HG03520 (cell line): ENCODE results near the gene HIC2.
"Not testable (repeated sequence)": the region's sequence is repeated elsewhere in the genome, so short reads cannot be mapped to it uniquely, and the experiment has no call there.

ENCODE experiments used
- ATAC-seq: cut with Tn5 transposase; IDR thresholded peaks from one replicate; pipeline ENCODE4 v1.9.1; 2021; ENCODE audit warnings: mild to moderate bottlenecking, moderate library complexity; ENCODE audit not compliant: unreplicated experiment

Gene HIC2

DNA sequence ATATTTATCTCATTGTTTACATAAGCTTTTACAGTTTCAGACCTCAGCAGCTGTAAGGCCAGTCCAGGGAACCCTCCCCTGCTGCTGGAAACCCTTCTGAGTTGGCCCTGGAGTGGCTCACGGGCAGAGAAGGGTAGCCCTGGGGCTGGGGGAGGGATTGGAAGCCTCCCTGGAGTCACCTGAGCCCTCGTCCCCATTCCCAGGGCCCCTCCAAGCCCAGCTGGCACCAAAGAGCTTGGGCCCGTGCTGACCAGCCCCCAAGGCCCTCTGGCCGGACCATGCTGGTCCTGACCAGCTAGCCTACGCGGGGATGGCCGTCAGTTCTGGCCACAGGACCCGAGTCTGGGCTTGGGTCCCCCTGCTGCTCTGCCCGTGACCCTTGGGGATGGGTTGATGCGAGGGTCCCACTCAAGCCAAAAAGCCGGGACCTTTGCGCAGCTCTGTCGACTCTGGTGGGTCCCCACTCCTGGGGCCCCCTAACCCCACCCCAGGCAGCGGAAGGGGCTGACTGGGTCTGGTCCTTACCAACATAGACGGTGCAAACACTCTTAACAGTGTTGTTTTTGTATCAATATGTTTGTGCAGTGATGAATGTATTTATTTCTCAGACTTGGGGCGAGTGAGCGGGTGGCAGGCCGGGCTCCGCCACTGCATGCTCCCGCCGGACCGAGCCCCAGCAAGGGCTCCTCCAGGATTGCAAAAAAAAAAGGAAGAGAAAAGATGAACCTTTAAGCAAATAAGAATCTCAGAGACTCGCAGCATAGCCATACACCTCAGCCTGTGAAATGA lies 32.6 kb downstream of the HIC2 start:
- ATAC-seq, result no peak

DNA sequence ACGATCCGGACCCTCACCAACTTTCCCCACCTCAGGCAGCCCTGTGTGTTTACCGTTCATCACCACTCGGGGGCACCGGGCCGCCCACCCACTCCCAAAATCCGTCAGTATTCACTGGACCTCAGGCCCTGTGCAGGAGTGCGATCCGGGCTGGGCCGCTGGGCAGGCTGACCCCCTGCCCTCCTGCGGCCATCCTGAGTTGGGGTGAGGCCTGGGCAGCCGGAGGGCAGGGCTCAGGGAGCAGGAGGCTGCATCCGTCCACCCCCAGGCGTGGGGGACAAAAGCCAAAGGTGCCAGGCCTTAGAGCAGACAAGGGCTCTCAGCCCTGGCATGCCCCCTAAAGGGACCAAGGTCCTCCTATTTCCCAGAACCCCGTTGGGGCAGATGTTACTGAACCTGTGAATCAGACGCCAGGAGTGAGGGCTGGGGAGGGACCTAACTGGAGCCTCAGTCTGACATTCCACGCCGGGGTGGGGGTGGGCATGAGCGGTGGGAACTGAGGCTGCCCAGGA lies 33.2 kb downstream of the HIC2 start:
- no peak for ATAC-seq

DNA sequence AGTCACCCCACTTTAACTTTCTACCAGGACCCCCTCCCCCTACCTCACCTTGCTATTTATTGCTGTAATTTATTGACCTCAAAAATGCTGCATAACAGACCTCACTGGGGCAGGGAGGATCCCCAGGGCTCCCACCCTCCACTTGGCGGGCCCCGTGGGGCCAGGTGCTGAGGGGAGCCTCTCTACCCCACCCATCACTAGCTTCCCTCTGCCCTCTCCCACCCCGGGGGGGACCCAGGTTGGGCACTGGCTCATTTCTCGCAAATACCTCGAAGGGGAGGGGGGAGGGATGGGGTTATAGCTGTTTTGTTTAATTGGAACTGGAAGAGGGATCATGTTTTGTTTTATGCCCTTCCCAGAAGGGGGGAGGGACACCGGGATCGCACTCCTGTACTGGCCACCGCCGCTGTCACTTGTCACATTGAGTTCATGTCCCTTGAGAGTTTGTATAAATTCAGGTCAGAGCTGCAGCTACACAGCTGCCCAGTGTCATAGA lies 33.7 kb downstream of the HIC2 start:
- ATAC-seq, result no peak

DNA sequence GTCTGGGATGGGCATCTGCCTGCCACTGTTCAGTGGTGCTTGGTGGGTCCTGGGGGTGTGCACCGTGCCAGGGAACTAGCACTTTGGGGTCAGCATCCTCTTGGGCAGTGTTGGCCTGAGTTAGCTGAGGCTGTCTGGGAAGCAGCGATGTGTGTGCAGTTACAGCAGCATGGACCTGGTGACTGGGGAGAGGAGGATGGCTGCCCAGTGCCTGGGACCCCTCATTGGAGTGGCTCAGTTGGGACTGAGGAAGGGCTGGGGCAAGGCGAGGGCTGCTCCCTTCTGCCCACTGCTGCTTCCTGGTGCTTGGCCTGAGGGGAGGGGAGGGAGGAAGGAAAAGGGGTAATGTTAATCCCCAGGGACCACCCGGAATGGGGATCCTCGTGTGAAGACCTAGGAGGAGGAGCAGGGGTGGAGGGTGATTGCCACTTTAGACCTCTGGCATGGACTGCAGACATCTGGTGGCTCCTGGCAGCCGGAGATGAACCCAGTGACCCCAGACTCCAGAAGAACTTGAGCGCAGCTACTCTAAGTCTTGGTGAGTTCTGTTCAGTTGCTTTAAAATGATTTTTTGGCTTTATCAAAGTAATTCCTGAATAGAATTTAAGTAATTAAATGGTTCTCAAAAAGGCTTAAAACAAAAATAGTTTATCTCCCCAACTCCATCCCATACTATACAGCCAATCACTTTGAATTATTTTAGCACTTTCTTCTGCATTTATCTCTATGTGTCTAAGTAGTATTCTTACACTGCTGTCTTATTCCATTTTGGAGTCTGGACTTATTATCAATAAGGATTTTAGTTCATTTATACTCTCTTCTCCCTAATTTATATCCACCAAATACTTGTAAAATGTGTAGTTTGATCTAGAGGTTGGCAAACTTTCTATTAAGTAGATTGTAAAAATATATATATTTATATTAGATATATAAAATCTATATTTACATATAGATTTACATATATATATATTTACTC lies 34.7 kb downstream of the HIC2 start:
- no peak for ATAC-seq

DNA sequence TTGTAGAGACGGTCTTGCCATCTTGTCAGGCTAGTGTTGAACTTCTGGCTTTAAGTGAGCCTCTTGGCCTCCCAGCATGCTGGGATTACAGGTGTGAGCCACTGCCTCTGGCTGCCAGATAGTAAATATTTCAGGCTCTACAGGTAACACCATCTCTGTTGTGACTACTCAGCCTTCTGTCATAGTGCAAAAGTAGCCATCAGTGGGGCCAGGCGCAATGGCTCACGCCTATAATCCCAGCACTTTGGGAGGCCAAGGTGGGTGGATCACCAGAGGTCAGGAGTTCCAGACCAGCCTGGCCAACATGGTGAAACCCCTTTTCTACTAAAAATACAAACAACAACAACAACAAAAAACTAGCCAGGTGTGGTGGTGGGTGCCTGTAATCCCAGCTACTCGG lies 35.5 kb downstream of the HIC2 start:
- not testable (repeated sequence) for ATAC-seq

DNA sequence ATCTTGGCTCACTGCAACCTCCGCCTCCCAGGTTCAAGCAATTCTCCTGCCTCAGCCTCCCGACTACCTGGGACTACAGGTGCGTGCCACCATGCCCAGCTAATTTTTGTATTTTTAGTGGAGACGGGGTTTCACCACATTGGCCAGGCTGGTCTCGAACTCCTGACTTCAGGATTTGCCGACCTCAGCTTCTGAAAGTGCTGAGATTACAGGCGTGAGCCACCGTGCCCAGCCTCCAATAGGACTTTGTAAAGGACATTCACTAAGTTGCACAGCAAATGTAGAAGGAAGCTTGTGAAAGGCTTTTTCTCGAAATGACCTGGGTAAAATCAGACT lies 37.8 kb downstream of the HIC2 start:
- ATAC-seq, result not testable (repeated sequence)

DNA sequence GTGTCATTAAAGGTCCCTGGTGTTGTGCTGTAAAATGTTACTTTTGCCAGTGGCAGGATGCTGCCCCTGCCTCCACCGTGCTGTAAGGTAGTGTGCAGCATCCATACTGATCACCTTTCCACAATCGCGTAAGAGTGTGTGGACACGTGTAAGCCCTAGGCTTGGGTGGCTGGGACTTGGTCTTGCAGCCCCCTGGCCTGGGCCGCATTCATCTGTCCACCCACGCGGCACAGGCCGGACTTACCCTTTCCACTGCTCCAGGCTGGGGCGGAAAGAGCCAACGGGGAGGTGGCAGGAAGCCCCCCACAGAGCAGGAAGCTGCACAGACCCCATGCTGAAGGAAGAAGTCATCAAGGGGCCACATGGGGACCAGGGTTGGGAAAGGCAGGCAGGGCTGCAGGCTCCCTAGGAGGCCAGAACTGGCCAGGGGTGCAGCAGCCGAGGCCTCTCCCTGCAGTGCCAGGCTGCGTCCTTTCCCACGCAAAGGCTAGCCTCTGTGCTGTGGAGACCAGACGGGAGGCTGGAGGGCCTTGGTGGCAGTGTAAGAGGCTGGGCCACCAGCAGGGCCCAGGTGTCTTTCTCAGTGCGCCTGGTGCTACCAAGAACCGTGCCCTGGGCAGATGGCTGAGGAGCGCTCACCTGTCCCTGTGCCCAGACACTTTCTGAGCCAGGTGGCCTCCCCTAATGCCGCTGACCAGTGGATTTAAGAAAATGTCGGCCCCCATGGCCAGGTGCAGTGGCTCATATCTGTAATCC lies 38.3 kb downstream of the HIC2 start:
- ATAC-seq, result no peak

DNA sequence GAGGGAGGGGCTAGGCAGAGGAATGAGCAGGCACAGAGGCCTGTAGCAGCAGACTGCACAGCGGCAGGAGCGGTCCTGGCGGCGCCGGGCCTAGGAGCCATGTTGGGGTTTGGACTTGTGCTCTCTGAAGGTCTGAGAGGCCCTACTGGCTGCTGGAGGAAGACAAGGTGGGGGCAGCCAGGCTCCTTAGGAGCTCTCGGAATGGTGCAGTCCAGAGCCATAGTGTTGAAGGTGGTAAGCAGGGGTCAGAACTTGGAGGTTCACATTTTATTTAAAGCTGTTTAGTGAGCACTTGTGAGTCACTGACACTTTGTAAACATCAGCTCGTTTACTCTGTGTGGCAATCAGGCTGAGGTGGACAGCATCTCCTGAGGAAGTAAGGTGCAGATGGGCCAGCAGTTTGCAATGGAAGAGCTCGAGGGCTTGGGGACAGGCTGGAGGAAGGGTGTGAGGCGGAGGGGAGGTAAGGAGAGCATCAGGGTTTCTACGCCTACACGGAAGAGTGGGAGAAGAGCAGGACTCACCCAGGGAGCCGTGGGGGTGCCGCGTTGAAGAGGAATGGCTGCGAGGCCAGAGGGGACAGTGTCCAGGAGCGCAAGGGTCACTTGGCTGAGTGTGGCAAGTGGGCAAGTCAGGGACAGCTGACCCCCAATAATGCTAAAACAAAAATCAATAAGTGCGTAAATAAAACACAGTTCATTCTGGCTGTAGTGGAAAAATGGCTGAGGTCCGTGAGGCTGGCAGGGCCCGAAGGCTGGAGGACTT lies 40.0 kb downstream of the HIC2 start:
- no peak for ATAC-seq

DNA sequence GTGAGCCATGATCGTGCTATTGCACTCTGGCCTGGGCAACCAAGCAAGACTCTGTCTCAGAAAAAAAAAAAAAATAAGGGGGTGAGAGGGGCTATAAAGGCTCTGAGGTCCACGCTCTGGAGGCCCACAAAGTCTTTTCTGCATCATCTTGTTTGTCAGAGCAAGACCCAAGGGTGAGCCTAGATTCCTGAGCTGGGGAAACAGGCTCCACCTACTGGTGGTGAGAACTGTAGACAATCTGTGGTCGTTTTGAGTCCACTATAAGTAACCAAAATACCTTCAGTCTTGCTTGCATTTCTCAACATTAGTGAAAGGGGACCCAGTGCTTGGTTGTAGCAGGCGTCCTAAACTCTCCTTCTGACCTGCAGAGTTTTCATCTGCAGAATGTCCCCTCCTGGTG lies 45.5 kb downstream of the HIC2 start:
- ATAC-seq, result not testable (repeated sequence)

DNA sequence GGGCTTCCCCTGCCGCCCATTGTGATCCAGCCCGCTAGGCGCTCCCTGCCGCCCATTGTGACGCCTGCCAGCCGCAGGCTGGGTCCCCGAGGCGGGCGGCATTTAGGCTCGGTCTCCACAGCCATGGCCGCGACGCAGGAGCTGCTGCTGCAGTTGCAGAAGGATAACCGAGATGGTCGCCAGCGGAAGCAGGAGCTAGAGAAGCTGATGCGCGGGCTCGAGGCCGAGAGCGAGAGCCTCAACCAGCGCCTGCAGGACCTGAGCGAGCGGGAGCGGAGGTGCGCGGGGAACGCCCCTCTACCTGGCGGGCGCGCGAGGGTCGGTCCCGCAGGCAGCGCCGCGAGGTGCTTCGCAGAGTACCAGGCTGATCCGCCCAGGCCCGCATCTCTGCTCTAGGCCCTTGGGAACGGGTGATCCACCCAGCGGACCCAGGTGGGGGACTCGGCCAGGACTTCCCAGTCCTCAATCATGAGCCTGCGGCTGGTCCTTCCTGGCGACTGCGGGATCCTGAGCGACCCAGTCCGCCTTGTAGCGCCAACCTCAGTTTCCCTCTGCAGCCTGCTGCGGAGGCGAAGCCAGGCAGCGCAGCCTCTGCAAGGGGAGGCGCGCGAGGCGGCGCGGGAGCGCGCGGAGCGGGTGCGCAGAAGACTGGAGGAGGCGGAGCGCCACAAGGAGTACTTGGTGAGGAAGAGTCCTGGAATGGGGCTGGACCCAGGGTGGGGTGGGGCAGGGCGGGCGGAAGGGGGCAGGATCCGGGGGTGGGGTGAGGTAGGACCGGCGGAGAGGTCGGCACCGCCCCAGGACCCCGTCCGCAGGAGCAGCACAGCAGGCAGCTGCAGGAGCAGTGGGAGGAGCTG lies 50.4 kb downstream of the HIC2 start, which contains the start of gene TMEM191C:
Gene TMEM191C (plus strand): TSS at position 51 of the 857 bp plus-strand sequence. CDS start 73 bp downstream, at position 124.
- not testable (repeated sequence) for ATAC-seq

DNA sequence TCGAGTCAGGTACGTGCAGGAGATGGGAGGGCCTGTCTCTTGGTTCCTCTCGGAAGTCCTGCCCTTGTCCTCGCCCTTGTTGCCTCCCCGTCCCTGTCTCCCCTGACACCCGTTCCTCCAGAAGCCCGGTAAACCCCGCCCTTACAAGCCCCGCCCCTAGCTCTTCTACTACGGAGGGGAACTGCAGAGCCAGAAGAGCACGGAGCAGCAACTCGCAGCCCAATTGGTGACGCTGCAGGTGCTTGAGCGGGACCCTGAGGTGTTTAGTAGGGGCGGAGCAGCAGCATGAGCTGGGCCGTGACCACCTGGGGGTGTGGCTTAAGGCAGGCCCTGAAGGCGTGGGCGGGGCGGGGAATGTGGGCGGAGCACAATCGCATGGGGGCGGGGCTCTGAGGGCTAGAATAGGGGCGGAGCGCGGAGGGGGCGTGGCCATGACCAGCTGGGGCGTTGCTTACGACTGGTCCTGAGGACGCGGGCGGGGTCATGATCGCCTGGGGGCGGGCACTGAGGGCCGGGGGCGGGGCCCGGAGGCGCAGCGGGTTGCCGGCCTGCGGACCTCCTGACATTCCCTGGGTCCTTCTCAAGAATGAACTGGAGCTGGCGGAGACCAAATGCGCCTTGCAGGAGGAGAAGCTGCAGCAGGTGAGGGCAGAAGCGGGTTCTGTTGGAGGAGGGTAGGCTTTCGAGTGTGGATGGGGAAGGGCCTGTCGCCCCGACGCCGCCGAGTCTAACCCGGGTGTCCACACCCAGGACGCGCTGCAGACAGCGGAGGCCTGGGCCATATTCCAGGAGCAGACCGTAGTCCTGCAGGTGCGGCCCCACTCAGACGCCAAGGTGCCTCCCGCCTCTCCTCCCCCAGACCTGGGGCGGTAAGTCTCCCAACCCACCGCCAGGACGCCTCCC lies 51.3 kb downstream of the HIC2 start:
- peak; percentile 80 for ATAC-seq

DNA sequence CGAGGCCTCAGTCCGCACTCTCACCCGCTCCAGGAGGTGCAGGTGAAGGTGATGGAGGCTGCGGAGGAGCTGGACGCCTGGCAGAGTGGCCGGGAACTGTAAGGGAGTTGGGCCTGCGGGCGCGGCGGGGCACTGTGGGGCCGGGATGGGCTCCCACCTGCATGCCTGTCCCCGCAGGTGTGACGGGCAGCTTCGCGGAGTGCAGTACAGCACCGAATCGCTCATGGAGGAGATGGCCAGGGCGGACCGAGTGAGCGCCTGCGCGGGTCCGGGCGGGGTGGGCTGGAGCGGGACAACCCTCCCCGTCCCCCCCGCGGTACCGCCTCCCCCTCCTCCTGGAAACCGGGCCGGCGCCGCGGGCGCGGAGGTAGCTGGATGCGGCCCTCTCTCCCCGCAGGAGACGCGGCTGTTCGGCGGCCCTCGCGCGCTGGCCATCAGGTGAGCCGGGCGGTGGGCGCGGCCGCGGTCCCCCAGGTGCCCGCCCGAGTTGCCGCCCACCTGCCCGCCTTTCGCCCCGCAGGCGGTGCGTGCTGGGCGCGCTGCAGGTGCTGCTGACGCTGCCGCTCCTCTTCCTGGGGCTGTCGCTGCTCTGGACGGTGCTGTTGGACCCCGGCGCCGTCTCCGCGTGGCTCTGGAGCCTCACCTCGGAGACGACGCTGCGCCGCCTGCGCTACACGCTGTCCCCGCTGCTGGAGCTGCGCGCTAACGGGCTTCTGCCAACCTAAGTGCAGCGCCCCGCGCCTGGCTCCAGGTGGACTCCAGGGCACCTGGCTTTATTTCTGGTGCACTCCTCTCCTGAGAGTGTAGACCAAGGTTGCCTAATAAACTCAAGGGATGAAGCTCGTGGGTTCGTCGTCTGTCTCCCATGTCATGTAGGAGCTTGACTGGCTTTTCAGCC lies 52.2 kb downstream of the HIC2 start:
- ATAC-seq, result peak; percentile 10

DNA sequence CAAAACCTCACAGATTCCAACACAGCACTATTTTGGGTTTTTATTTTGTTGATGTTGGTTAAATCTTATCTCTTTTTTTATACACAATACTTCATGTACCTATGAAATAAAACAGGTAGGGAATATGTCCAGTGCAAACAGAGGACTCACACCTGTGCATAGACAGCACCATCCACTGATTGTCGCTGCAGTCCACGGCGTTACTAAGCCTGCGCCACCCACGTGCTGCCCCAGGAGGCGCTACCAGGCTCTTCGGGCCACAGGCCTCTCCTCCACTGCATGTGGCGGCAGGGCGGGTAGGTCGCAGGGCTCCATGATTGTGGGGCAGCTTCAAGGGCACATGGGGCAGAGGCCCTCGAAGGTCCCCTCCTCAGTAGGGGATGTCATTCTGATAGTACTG lies 55.8 kb downstream of the HIC2 start:
- not testable (repeated sequence) for ATAC-seq

DNA sequence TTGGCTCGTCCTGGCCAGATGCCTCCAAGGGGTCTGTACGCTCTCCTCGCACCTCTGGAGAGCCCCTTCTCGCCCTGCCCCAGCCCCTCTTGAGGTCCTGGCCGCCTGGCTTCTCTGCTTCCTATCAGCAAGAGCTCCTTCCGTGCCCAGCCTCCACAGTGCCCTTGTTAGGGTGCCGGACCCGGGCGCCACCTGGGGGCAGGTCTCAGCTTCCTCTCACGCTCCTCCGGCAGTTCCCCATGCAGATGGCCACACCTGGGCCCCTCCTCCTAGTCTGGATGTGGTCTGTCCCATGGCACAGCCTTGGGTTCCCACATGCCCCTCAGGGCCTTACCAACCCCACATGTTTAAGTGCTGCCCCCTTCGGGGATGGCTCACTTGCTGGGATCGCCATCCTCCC lies 56.5 kb downstream of the HIC2 start:
- ATAC-seq, result not testable (repeated sequence)

DNA sequence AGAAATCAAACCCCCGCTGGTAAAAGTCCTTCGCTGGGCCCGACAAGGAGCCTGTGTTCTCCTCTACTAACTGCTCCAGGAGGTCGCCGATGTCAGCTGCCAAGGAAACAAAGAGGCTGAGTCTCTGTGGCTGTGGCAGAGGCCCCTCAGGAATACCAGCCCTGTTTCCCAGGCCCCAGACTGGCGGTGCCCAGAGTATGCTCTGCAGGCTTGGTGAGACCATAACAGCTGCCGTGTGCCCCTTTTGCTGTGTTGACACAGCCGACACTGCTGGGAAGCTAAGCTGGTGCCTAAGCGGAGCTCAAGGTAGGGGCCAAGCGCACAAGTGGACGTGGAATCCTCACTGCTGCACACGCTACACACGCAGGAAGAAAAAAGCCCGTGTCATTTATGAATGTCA lies 66.9 kb downstream of the HIC2 start:
- not testable (repeated sequence) for ATAC-seq

DNA sequence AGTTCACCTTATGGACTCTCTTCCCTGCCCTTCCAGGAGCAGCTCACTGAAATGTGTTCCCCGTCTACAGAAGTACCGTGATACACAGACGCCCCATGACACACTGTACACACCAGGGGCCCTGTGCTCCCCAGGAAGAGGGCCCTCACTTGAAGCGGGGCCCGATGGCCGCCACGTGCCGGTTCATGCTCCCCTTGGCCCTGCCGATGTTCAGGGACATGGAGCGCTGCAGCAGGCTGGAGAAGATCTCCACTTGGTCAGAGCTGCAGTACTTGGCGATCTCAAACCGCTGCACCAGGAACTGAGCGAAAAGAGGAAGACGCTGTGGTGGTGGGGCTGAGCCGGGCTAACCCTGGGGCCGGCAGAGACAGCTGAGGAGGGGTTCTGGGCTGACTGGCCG lies 70.6 kb downstream of the HIC2 start:
- ATAC-seq, result not testable (repeated sequence)

DNA sequence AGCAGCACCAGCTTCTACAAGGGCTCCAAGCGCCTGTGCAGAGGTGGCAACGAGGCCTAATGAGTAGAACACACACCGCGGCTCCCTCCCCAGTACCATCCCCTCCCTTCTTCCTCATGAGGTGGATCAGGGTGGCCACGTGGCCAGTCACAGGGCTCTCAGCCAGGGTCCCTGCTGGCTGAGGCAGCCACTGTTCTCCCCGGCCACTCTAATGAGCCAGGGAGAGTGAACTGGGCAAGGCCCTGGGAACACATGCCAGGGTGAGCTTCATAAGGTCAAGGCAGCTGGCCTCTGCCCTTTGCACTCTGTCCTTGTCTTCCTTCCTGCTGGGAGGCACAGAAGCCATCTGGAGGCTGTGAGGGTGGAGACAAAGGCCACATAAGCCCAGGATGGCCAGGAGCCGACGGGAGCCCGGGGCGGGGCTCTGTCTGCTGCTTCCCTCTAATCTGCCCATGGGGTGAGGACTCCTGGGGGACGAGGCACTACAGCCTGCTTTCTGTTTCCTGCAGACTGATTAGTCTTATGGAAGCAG lies 72.0 kb downstream of the HIC2 start:
- ATAC-seq, result not testable (repeated sequence)
